HFFc6 (cell line): ENCODE results near the gene PLEKHB1. TPM values are rescaled to one million over a fixed set of nuclear protein-coding genes. Genes with fewer than 3 reads are reported as not detected.

Experiments used
- DNase-seq: peaks from one replicate; pipeline ENCODE4 v3.0.0-alpha.2; 2018
- H3K27ac Mint-ChIP-seq: 2 replicates; pipeline ENCODE4 v1.8.0; 2020; ENCODE audit warnings: mild to moderate bottlenecking, mixed read lengths
- H3K27me3 Mint-ChIP-seq: 2 replicates; pipeline ENCODE4 v1.8.0; 2021; ENCODE audit warnings: mild to moderate bottlenecking, moderate library complexity, mixed read lengths; ENCODE audit not compliant: insufficient read depth
- H3K36me3 Mint-ChIP-seq: 2 replicates; pipeline ENCODE4 v1.8.0; 2021; ENCODE audit warnings: low read depth, mixed read lengths
- H3K4me1 Mint-ChIP-seq: 2 replicates; pipeline ENCODE4 v1.8.0; 2020; ENCODE audit warnings: low read depth, mixed read lengths
- H3K4me3 Mint-ChIP-seq: 2 replicates; pipeline ENCODE4 v1.8.0; 2020; ENCODE audit warnings: mild to moderate bottlenecking, moderate library complexity, mixed read lengths
- H3K9me3 Mint-ChIP-seq: 2 replicates; pipeline ENCODE4 v1.8.0; 2020; ENCODE audit warnings: mild to moderate bottlenecking, mixed read lengths
- total RNA-seq, 6 experiments: library from RNA; stranded (reverse); fragmentation: NEBNext Ultra II Directional; extraction: Animal tissue kit (Norgen Biotek cat#: 25700); gene quantifications; 2 replicates in 1 of 6; 3 replicates in 5 of 6; pipeline ENCODE4 v1.2.3, GENCODE V29; 2021
- TF ChIP-seq, protein P1 (sequence below): fragments of 200-600 bp; sonication (generic); IDR thresholded peaks from 2 replicates; pipeline ENCODE4 v1.5.0; 2021; ENCODE audit warnings: antibody characterized with exemption, mild to moderate bottlenecking

PLEKHB1 gene
- total RNA-seq, 6 experiments from 2014 or later: 0.23 to 1.6 (median 0.48) TPM

DNA sequence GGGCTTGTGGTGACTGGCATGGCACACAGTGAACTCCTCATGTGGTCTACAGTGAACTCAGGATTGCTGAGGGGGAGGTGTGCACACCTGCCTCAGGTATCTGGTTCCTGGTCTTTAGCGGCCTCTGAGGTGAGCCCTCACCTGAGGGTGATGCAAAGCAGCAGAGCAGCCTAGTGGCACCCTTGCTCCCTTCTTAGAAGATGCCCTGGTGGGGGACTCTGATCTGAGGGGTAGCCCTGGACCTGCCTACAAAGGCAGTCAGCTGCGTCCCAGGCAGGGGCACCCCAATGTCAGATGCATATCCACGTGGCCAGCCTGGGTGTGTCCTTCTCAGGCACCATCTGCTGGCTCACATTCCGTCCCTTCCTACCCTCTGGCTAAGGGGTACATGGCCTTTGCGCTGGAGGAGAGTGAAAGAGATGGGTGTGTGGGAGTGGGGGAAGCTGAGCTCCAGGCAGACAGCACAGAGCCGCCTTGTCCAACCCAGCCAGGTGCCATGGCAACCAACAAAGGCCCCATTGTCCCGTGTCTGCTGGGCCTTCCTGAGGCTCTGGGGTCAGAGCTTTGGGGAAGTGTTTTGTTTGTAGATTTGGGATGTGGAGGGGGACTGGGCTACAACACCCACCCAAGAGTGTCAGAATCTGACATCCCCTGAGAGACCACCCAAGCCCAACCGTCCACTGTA lies 5.8 kb downstream of the PLEKHB1 start:
- Mint-ChIP-seq H3K27me3 (peaks cover 15% of the 10 kb centered on the region), H3K4me1 (peaks cover 6% of the 10 kb centered on the region), H3K27ac (no peak overlapping the region), H3K36me3 (no peaks in the 10 kb centered on the region), H3K4me3 (no peak overlapping the region), H3K9me3 (no peaks in the 10 kb centered on the region)
- DNase-seq: no peak
- TF ChIP-seq, protein P1, sequence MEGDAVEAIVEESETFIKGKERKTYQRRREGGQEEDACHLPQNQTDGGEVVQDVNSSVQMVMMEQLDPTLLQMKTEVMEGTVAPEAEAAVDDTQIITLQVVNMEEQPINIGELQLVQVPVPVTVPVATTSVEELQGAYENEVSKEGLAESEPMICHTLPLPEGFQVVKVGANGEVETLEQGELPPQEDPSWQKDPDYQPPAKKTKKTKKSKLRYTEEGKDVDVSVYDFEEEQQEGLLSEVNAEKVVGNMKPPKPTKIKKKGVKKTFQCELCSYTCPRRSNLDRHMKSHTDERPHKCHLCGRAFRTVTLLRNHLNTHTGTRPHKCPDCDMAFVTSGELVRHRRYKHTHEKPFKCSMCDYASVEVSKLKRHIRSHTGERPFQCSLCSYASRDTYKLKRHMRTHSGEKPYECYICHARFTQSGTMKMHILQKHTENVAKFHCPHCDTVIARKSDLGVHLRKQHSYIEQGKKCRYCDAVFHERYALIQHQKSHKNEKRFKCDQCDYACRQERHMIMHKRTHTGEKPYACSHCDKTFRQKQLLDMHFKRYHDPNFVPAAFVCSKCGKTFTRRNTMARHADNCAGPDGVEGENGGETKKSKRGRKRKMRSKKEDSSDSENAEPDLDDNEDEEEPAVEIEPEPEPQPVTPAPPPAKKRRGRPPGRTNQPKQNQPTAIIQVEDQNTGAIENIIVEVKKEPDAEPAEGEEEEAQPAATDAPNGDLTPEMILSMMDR: no peak

DNA sequence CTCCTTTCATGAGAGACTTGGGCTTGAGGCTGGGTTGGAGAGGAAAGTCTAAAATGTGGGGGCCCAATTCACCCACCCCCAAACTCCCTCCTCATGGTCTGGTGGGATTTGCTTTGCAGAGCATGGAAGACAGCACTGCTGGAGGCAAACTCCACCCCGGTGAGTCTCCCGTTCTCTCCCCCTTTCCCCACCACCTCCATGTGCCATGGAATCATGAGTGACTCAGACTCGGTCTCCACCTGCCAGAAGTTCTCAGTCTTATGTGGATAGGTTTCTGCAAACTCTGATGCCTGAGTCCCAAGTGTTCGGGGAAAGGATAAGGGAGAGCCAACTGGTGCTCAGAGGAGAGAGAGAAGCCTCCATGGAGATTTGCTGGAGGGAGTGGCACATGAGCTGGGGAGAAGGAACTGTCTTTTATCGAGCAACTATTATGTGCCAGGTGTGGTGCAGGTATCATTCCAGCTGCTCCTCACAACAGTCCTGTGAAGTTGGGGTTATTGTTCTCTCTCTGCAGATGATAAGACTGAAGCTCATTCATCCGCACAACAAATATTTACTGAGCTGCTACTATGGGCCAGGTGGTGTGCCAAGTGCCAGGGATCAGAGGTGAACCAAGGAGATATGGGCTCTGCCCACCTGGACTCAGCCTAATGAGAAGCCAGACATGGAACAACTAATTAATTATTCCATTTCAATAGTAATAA lies 6.6 kb downstream of the PLEKHB1 start:
- TF ChIP-seq, protein P1: no peak
- Mint-ChIP-seq H3K27ac (no peak overlapping the region), H3K4me1 (no peaks in the 10 kb centered on the region), H3K36me3 (no peaks in the 10 kb centered on the region), H3K27me3 (peaks cover 13% of the 10 kb centered on the region), H3K4me3 (no peak overlapping the region), H3K9me3 (no peaks in the 10 kb centered on the region)
- no peak for DNase-seq

DNA sequence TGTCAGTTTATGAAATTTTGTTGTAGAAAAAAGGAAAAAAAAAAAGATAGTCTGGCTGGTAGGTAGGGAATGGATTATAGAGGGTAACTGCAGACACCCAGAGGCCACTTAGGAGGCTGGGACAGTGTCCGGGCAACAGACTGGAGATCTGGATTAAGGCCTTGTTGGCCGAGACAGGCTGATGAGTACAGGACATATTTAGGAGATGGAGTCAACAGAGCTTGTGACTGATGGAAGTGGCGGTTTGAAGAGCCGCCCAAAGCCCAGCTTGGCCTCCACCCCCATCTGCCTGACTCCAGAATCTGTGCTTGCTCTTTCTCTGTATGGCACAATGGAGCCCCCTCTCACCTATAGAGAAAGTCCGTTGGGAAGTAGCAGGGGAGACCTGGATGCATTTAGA lies 7.6 kb downstream of the PLEKHB1 start:
- no peak overlapping the region for H3K27ac Mint-ChIP-seq
- TF ChIP-seq, protein P1: no peak
- H3K4me3 Mint-ChIP-seq: no peak overlapping the region
- no peak for DNase-seq
- H3K4me1 Mint-ChIP-seq: no peaks in the 10 kb centered on the region
- peaks cover 11% of the 10 kb centered on the region for H3K27me3 Mint-ChIP-seq
- no peaks in the 10 kb centered on the region for H3K9me3 Mint-ChIP-seq
- no peaks in the 10 kb centered on the region for H3K36me3 Mint-ChIP-seq

DNA sequence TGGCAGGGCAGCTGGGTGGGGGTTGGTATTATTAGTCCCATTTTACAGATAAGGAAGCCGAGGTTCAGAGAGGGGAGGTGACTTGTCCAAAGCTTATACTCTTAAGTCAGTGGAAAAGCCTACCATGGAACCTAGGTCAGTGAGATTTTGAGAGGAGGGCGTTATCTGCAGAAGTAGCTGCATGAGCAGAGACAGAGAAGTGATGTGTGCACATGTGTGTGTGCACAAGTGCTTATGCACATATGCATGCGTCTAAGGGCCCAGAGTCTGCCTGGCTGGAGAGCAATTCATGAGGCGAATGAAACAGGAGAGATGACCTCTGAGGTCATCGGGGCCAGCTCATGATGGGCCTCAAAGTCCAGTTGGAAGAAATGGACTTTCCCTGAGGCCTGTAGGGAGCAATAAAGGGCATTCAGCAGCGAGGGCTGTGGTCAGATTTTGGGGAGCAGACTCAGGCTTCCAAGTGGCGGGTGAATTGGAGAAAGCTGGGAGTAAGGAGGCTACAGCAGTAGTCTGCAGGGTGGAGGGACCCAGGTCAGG lies 8.2 kb downstream of the PLEKHB1 start:
- Mint-ChIP-seq H3K4me1 (no peaks in the 10 kb centered on the region), H3K36me3 (no peaks in the 10 kb centered on the region), H3K9me3 (no peaks in the 10 kb centered on the region), H3K4me3 (no peak overlapping the region), H3K27ac (no peak overlapping the region), H3K27me3 (peaks cover 8% of the 10 kb centered on the region)
- TF ChIP-seq, protein P1: no peak
- DNase-seq: no peak

DNA sequence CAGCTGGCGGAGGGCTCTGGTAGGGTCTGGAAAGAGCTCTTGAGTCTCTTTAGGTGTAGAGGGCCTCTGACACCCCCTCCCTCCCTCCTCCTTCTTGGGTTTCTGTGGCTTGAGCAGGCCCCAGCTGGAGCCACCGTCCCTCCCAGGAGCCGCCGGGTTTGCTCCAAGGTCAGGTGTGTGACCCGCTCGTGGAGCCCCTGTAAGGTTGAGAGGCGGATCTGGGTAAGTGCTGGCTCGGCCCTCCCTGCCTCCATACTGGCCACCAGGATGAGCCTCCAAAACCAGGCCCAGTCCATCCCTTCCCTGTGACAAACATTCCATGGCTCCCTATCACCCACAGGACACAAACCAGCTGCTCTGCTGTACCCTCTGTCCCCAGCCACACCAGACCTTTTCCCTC lies 9.3 kb downstream of the PLEKHB1 start:
- TF ChIP-seq, protein P1: no peak
- no peak for DNase-seq
- Mint-ChIP-seq H3K27me3 (peaks cover 1% of the 10 kb centered on the region), H3K36me3 (no peaks in the 10 kb centered on the region), H3K9me3 (no peaks in the 10 kb centered on the region), H3K27ac (no peak overlapping the region), H3K4me3 (no peak overlapping the region), H3K4me1 (no peaks in the 10 kb centered on the region; the same call in 1 of the 2 replicates)
